A549 (cell line): ENCODE results near the gene HUNK. TPM values are rescaled to one million over a fixed set of nuclear protein-coding genes. Genes with fewer than 3 reads are reported as not detected.

Experiments
- ATAC-seq, 2 experiments: fragments of 200-7000 bp in 1 of 2; fragments of >200 bp in 1 of 2; cut with Nextera tagmentation in 1 of 2; cut with Tn5 transposase in 1 of 2; 3 replicates each; pipeline versions ENCODE4 v1.8.0 to v1.9.1; 2018 to 2020; ENCODE audit warnings: mild to moderate bottlenecking in 1 of 2, moderate library complexity in 1 of 2
- CTCF ChIA-PET: fragments of 300-600 bp; sonication (Branson Sonifier 250); formaldehyde crosslinking; extraction: SDS; loops from one replicate; lab custom pipeline; 2021; ENCODE audit warnings: antibody characterized with exemption, inconsistent platforms; lab: Yijun Ruan, JAX
- POLR2A ChIA-PET: fragments of 350-600 bp; formaldehyde crosslinking; extraction: SDS; loops from one replicate; lab custom pipeline; 2021; ENCODE audit warnings: antibody characterized with exemption, inconsistent platforms; lab: Yijun Ruan, JAX
- DNase-seq, 2 experiments: peaks; one replicate each; pipeline versions ENCODE4 v3.0.0 to v3.0.0-alpha.2; 2011 to 2016; ENCODE audit warnings: low read depth in 1 of 2, low spot score in 1 of 2
- FAIRE-seq: peaks from 2 replicates; lab custom pipeline; 2011; peaks lifted over from hg19 to GRCh38; lab: Jason Lieb, UNC
- H3K27ac ChIP-seq, 2 experiments: fragments of >200 bp; sonication (Bioruptor Twin); formaldehyde crosslinking; 3 replicates each; pipeline ENCODE4 v1.5.1; 2016 to 2017
- H3K4me1 ChIP-seq: fragments of >200 bp; sonication (Bioruptor Twin); formaldehyde crosslinking; 3 replicates; pipeline ENCODE4 v1.6.1; 2016
- H3K4me2 ChIP-seq: fragments of >200 bp; sonication (Bioruptor Twin); formaldehyde crosslinking; 3 replicates; pipeline ENCODE4 v1.6.1; 2016
- H3K4me3 ChIP-seq: fragments of >200 bp; sonication (Bioruptor Twin); formaldehyde crosslinking; 3 replicates; pipeline ENCODE4 v1.5.1; 2016
- H3K9me3 ChIP-seq: fragments of >200 bp; sonication (Bioruptor Twin); formaldehyde crosslinking; 3 replicates; pipeline ENCODE4 v1.6.1; 2016
- ATOH8 ChIP-seq: fragments of 250-450 bp; sonication (Bioruptor Pico); IDR thresholded peaks from 2 replicates; pipeline ENCODE4 v1.5.0; 2020; ENCODE audit warnings: low read depth, mild to moderate bottlenecking, moderate library complexity
- CBX8 ChIP-seq: fragments of 200-600 bp; sonication (generic); IDR thresholded peaks from 2 replicates; pipeline ENCODE4 v1.6.1; 2016
- CEBPB ChIP-seq, 2 experiments: fragments of >200 bp in 1 of 2; sonication (Bioruptor Twin) in 1 of 2; formaldehyde crosslinking in 1 of 2; IDR thresholded peaks; 2 replicates each; pipeline ENCODE4 v1.6.1; 2012 to 2016
- CHD4 ChIP-seq: fragments of 200-600 bp; sonication (generic); IDR thresholded peaks from 2 replicates; pipeline ENCODE4 v1.6.1; 2016; ENCODE audit warnings: antibody characterized with exemption, mild to moderate bottlenecking, borderline replicate concordance
- EHF ChIP-seq: fragments of 250-450 bp; sonication (Bioruptor Pico); IDR thresholded peaks from 2 replicates; pipeline ENCODE4 v1.5.0; 2020; ENCODE audit warnings: mild to moderate bottlenecking
- ELK1 ChIP-seq: fragments of 150-350 bp; IDR thresholded peaks from 2 replicates; pipeline ENCODE4 v1.6.1; 2014; ENCODE audit warnings: low read depth, mild to moderate bottlenecking, low read length
- EP300 ChIP-seq, 2 experiments: fragments of >200 bp; sonication (Bioruptor Twin); formaldehyde crosslinking; IDR thresholded peaks; 2 replicates in 1 of 2; 3 replicates in 1 of 2; pipeline ENCODE4 v1.6.1; 2016 to 2017
- FOSL2 ChIP-seq, 2 experiments: fragments of 450-650 bp in 1 of 2; fragments of >200 bp in 1 of 2; sonication (Bioruptor Twin) in 1 of 2; formaldehyde crosslinking; IDR thresholded peaks; 2 replicates each; pipeline versions ENCODE4 v1.5.0 to v1.6.1; 2016 to 2020; ENCODE audit warnings: mild to moderate bottlenecking in 1 of 2, moderate library complexity in 1 of 2
- FOXS1 ChIP-seq: fragments of 250-450 bp; sonication (Bioruptor Pico); IDR thresholded peaks from 2 replicates; pipeline ENCODE4 v1.5.0; 2020; ENCODE audit warnings: mild to moderate bottlenecking, moderate library complexity
- HDAC2 ChIP-seq: fragments of 200-600 bp; sonication (generic); IDR thresholded peaks from 2 replicates; pipeline ENCODE4 v1.6.1; 2016
- HEYL ChIP-seq: fragments of 250-450 bp; sonication (Bioruptor Pico); IDR thresholded peaks from 2 replicates; pipeline ENCODE4 v1.8.0; 2021; ENCODE audit warnings: mild to moderate bottlenecking, moderate library complexity
- JUN ChIP-seq, 2 experiments: fragments of >200 bp; sonication (Bioruptor Twin); formaldehyde crosslinking; IDR thresholded peaks; 2 replicates in 1 of 2; 3 replicates in 1 of 2; pipeline ENCODE4 v1.6.1; 2016 to 2017
- JUNB ChIP-seq: fragments of >200 bp; sonication (Bioruptor Twin); formaldehyde crosslinking; IDR thresholded peaks from 2 replicates; pipeline ENCODE4 v1.6.1; 2016
- MAFK ChIP-seq: fragments of 450-650 bp; IDR thresholded peaks from 2 replicates; pipeline ENCODE4 v1.6.1; 2014; ENCODE audit not compliant: partially characterized antibody
- NFE2L2 ChIP-seq: fragments of 150-350 bp; conservative IDR thresholded peaks from 2 replicates; pipeline ENCODE4 v1.6.1; 2014; ENCODE audit warnings: low read length
- PHF8 ChIP-seq: fragments of 200-600 bp; sonication (generic); IDR thresholded peaks from 2 replicates; pipeline ENCODE4 v1.6.1; 2016; ENCODE audit warnings: low read depth, mild to moderate bottlenecking, antibody characterized with exemption, moderate library complexity, borderline replicate concordance
- POLR2A ChIP-seq: IDR thresholded peaks from 2 replicates; pipeline ENCODE4 v1.6.1; 2012; ENCODE audit warnings: mild to moderate bottlenecking, low read length
- POLR2AphosphoS2 ChIP-seq: conservative IDR thresholded peaks from 2 replicates; pipeline ENCODE4 v1.6.1; 2012; ENCODE audit warnings: low read length, improper control_type of control experiment, inconsistent platforms
- RAD21 ChIP-seq, 2 experiments: fragments of >200 bp in 1 of 2; sonication (Bioruptor Twin) in 1 of 2; formaldehyde crosslinking in 1 of 2; IDR thresholded peaks in 1 of 2; conservative IDR thresholded peaks in 1 of 2; 2 replicates in 1 of 2; 3 replicates in 1 of 2; pipeline ENCODE4 v1.6.1; 2012 to 2018; ENCODE audit warnings: inconsistent platforms in 1 of 2
- SREBF2 ChIP-seq: fragments of 450-650 bp; IDR thresholded peaks from 2 replicates; pipeline ENCODE4 v1.6.1; 2014; ENCODE audit warnings: mild to moderate bottlenecking, moderate library complexity
- TFCP2L1 ChIP-seq: fragments of 250-450 bp; sonication (Bioruptor Pico); IDR thresholded peaks from 2 replicates; pipeline ENCODE4 v1.5.0; 2021; ENCODE audit warnings: mild to moderate bottlenecking
- TP53 ChIP-seq: fragments of 250-450 bp; sonication (Bioruptor Pico); IDR thresholded peaks from 2 replicates; pipeline ENCODE4 v1.5.0; 2021; ENCODE audit warnings: mild to moderate bottlenecking, moderate library complexity
- ZNF302 ChIP-seq: fragments of 250-450 bp; sonication (Bioruptor Pico); IDR thresholded peaks from 2 replicates; pipeline ENCODE4 v1.9.0; 2021; ENCODE audit warnings: inconsistent platforms, mild to moderate bottlenecking, moderate library complexity
- ZSCAN20 ChIP-seq: fragments of 250-450 bp; sonication (Bioruptor Pico); IDR thresholded peaks from 2 replicates; pipeline ENCODE4 v1.8.0; 2022; ENCODE audit warnings: mild to moderate bottlenecking, moderate library complexity
- WGBS: methylation state at CpG from one replicate; pipeline ENCODE4 v1.1.6; 2017; ENCODE audit errors: missing lambda C conversion rate; 5-methylcytosine and 5-hydroxymethylcytosine counted together
- polyA plus RNA-seq, 4 experiments: library from polyadenylated mRNA; depleted of rRNA in 3 of 4; stranded (reverse); fragments of >200 nt; fragmentation: RNase III in 1 of 4; extraction: RNeasy Plus Mini Kit Qiagen cat#74134 plus additional on column Dnase treatment in 1 of 4; gene quantifications; 2 replicates in 3 of 4; 3 replicates in 1 of 4; pipeline ENCODE4 v1.2.3, GENCODE V29; 2011 to 2017
- TF ChIP-seq, protein P1 (sequence below): fragments of 250-450 bp; sonication (Bioruptor Pico); IDR thresholded peaks from 2 replicates; pipeline ENCODE4 v1.5.0; 2021; ENCODE audit warnings: mild to moderate bottlenecking, moderate library complexity, borderline replicate concordance
- TF ChIP-seq, protein P2 (sequence below): IDR thresholded peaks from 2 replicates; pipeline ENCODE4 v1.6.1; 2012

Gene HUNK
- polyA plus RNA-seq, 2 of the 4 experiments (the other 2 are of a cell fraction), result 0.44 to 0.52 TPM

DNA sequence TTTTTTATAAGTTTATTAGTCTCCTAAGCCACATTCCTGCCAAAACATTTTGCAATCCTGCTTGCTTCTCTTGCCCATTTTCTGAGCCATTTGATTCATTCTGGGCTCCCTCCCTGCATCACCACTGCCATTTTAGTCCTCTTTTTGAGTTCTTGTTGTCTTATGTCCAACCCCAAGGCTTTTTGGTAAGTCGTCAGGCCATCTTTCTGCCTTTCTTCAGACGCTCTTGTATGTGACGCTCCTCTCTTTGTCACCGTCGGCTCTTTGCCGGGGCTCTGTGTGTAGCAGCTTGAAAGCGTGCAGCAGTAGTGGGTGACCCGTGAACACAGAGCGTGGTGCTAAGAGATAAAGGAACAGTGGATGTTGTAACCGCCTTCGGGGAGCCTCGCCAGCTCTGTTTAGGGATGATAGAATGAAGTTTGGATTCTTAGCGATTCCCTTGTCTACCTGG, 14.6 kb downstream of the HUNK start:
- no peaks in the 10 kb centered on the region for H3K9me3 ChIP-seq
- ATAC-seq (no peak), FAIRE-seq (no peak), DNase-seq (no peak)
- peaks cover 33% of the 10 kb centered on the region for H3K4me1 ChIP-seq
- ChIA-PET POLR2A (no interaction called here), CTCF (no interaction called here)
- no peak overlapping the region for H3K4me3 ChIP-seq
- 83% methylated on average over 13 of the region's 13 CpGs for WGBS
- H3K4me2 ChIP-seq, result no peak overlapping the region
- H3K27ac ChIP-seq, result no peak overlapping the region
- TF ChIP-seq CEBPB (IDR thresholded peaks at IDR 0.05), result no peak
- TF ChIP-seq MAFK, result no peak
- TF ChIP-seq SREBF2, result no peak
- TF ChIP-seq FOSL2 (IDR thresholded peaks at IDR 0.05), result no peak
- TF ChIP-seq FOSL2 (CRISPR knock-in tag; IDR thresholded peaks at IDR 0.05), result no peak
- TF ChIP-seq ATOH8 (CRISPR knock-in tag), result no peak
- TF ChIP-seq EP300 (IDR thresholded peaks at IDR 0.05), result no peak
- TF ChIP-seq ELK1, result no peak
- no peak for TF ChIP-seq ZSCAN20
- no peak for TF ChIP-seq TFCP2L1 (CRISPR knock-in tag)
- no peak for TF ChIP-seq JUNB
- TF ChIP-seq POLR2A, result no peak
- TF ChIP-seq ZNF302 (CRISPR knock-in tag), result no peak
- no peak for TF ChIP-seq POLR2AphosphoS2
- TF ChIP-seq, protein P1, sequence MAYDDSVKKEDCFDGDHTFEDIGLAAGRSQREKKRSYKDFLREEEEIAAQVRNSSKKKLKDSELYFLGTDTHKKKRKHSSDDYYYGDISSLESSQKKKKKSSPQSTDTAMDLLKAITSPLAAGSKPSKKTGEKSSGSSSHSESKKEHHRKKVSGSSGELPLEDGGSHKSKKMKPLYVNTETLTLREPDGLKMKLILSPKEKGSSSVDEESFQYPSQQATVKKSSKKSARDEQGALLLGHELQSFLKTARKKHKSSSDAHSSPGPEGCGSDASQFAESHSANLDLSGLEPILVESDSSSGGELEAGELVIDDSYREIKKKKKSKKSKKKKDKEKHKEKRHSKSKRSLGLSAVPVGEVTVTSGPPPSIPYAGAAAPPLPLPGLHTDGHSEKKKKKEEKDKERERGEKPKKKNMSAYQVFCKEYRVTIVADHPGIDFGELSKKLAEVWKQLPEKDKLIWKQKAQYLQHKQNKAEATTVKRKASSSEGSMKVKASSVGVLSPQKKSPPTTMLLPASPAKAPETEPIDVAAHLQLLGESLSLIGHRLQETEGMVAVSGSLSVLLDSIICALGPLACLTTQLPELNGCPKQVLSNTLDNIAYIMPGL (CRISPR knock-in tag), result no peak
- no peak for TF ChIP-seq CHD4
- TF ChIP-seq HDAC2, result no peak
- TF ChIP-seq NFE2L2, result no peak

DNA sequence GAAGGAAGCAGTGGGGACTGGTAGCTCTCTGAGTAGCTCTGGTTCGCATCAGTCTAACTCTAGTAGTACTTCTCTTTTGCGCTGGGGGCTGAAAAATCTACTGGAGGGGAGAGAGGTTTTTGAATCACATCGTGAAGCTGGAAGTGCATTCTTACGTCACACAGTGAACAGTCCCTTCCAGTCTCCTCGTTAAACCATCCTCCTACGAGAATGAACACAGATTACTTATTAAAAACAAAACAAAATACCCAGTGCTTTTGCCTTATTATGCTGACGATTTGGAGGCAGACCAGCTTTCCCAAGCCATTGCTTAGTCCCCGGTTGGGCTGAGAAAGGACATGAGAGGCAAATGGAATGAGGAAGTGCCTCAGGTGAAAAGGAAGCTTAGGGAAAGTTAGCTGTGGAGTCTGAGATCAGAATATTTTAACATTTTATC, 16.1 kb downstream of the HUNK start:
- no peak for TF ChIP-seq RAD21 (conservative IDR thresholded peaks at IDR 0.05 in 1 of 2, IDR thresholded peaks at IDR 0.05 in 1 of 2)
- TF ChIP-seq EHF, result 0 out of 2 replicates have a peak, but pooled peaks have one; percentile 27
- TF ChIP-seq, all 56 proteins: peak for 1
- Histone ChIP-seq H3K4me3 (no peak overlapping the region), H3K4me1 (peaks cover 33% of the 10 kb centered on the region), H3K9me3 (no peaks in the 10 kb centered on the region), H3K4me2 (peak overlapping the region; percentile 71), H3K27ac (peak overlapping the region; percentile 51 to 58)
- ChIA-PET POLR2A (no interaction called here), CTCF (interaction anchor here (0.7 to 1.1 kb wide), 4 partner anchors 9 to 22 kb away, joined by 3 to 6 read pairs (median 3); partner anchors contain the start of gene HUNK)
- FAIRE-seq (no peak), ATAC-seq (peak; percentile 69 to 80), DNase-seq (peak; percentile 39 to 54)
- WGBS, result 18% methylated on average over 8 of the region's 8 CpGs

GRCh38 chr21:31889460-31889859, 16.6 kb downstream of the HUNK start:
- FAIRE-seq (no peak), ATAC-seq (no peak), DNase-seq (no peak)
- WGBS, result 53% methylated on average over 2 of the region's 2 CpGs
- H3K4me3 ChIP-seq, result no peak overlapping the region
- H3K27ac ChIP-seq, result peak overlapping the region; percentile 51 to 58; a peak in 4 of 6 replicates
- ChIA-PET CTCF (interaction anchor here (0.9 to 2.4 kb wide), 4 partner anchors 9 to 23 kb away, joined by 3 to 7 read pairs (median 4); partner anchors contain the start of gene HUNK), POLR2A (no interaction called here)
- H3K4me1 ChIP-seq, result peaks cover 33% of the 10 kb centered on the region
- peak overlapping the region; percentile 71 for H3K4me2 ChIP-seq
- no peaks in the 10 kb centered on the region for H3K9me3 ChIP-seq
- TF ChIP-seq POLR2AphosphoS2 (no peak), CHD4 (no peak), CEBPB (IDR thresholded peaks at IDR 0.05) (no peak), FOXS1 (CRISPR knock-in tag) (no peak), JUN (IDR thresholded peaks at IDR 0.05) (no peak), TP53 (CRISPR knock-in tag) (no peak), MAFK (no peak), ATOH8 (CRISPR knock-in tag) (no peak), ZSCAN20 (no peak), JUNB (no peak), NFE2L2 (no peak), CBX8 (no peak), HDAC2 (no peak), HEYL (CRISPR knock-in tag) (no peak), PHF8 (no peak)
- TF ChIP-seq, protein P2, sequence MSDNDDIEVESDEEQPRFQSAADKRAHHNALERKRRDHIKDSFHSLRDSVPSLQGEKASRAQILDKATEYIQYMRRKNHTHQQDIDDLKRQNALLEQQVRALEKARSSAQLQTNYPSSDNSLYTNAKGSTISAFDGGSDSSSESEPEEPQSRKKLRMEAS, result no peak
